DOHH2 (cell line): ENCODE results near the gene DCLRE1A.

ENCODE experiments used
- H3F3A ChIP-seq: fragments of 200-600 bp; sonication (generic), shearing (Covaris generic); 2 replicates; pipeline ENCODE4 v1.6.0; 2016; ENCODE audit warnings: antibody characterized with exemption, mild to moderate bottlenecking; ENCODE audit not compliant: control insufficient read depth, insufficient read depth
- H3K27ac ChIP-seq: fragments of 200-600 bp; sonication (generic); 2 replicates; pipeline ENCODE4 v1.5.1; 2014; ENCODE audit warnings: low read depth, mild to moderate bottlenecking, low read length, moderate library complexity
- H3K27me3 ChIP-seq: fragments of 200-600 bp; sonication (generic); 2 replicates; pipeline ENCODE4 v1.6.1; 2014; ENCODE audit warnings: mild to moderate bottlenecking, low read length, mixed read lengths; ENCODE audit not compliant: control insufficient read depth
- H3K36me3 ChIP-seq: fragments of 200-600 bp; sonication (generic); 2 replicates; pipeline ENCODE4 v1.6.1; 2014; ENCODE audit warnings: mild to moderate bottlenecking, low read length, moderate library complexity, mixed read lengths; ENCODE audit not compliant: control insufficient read depth
- H3K4me1 ChIP-seq: fragments of 200-600 bp; sonication (generic); 2 replicates; pipeline ENCODE4 v1.6.1; 2014; ENCODE audit warnings: mild to moderate bottlenecking, low read length, mixed read lengths; ENCODE audit not compliant: control insufficient read depth
- H3K4me2 ChIP-seq: fragments of 200-600 bp; sonication (generic); 2 replicates; pipeline ENCODE4 v1.6.0; 2014; ENCODE audit warnings: mild to moderate bottlenecking, low read length, moderate library complexity
- H3K4me3 ChIP-seq: fragments of 200-600 bp; sonication (generic); 2 replicates; pipeline ENCODE4 v1.5.1; 2014; ENCODE audit warnings: mild to moderate bottlenecking, low read length, mixed read lengths
- H3K79me2 ChIP-seq: fragments of 200-600 bp; sonication (generic); 2 replicates; pipeline ENCODE4 v1.6.1; 2014; ENCODE audit warnings: mild to moderate bottlenecking, low read length, mixed read lengths; ENCODE audit not compliant: control insufficient read depth
- H3K9me2 ChIP-seq: fragments of 200-600 bp; sonication (generic); replicated peaks from 2 replicates; pipeline ENCODE4 v1.6.1; 2014; ENCODE audit warnings: mild to moderate bottlenecking, low read length, mixed read lengths; ENCODE audit not compliant: control insufficient read depth
- H3K9me3 ChIP-seq: fragments of 200-600 bp; sonication (generic); 2 replicates; pipeline ENCODE4 v1.6.1; 2014; ENCODE audit warnings: antibody characterized with exemption, low read length, mixed read lengths; ENCODE audit not compliant: control insufficient read depth, insufficient read depth
- H4K20me1 ChIP-seq: fragments of 200-600 bp; sonication (generic); 2 replicates; pipeline ENCODE4 v1.6.0; 2014; ENCODE audit warnings: low read depth, mild to moderate bottlenecking, antibody characterized with exemption, low read length, moderate library complexity; ENCODE audit not compliant: control insufficient read depth, insufficient read depth
- EZH2phosphoT487 ChIP-seq: fragments of 200-600 bp; sonication (generic); IDR thresholded peaks from 2 replicates; pipeline ENCODE4 v1.6.1; 2017; ENCODE audit warnings: borderline replicate concordance, mild to moderate bottlenecking, antibody characterized with exemption, low read length, moderate library complexity, mixed read lengths
- TF ChIP-seq, protein P1 (sequence below): fragments of 200-600 bp; sonication (generic); IDR thresholded peaks from one replicate; pipeline ENCODE4 v1.5.1; 2014; ENCODE audit warnings: antibody characterized with exemption, mild to moderate bottlenecking, low read depth, low read length; ENCODE audit not compliant: poor library complexity, severe bottlenecking

The DCLRE1A gene

DNA sequence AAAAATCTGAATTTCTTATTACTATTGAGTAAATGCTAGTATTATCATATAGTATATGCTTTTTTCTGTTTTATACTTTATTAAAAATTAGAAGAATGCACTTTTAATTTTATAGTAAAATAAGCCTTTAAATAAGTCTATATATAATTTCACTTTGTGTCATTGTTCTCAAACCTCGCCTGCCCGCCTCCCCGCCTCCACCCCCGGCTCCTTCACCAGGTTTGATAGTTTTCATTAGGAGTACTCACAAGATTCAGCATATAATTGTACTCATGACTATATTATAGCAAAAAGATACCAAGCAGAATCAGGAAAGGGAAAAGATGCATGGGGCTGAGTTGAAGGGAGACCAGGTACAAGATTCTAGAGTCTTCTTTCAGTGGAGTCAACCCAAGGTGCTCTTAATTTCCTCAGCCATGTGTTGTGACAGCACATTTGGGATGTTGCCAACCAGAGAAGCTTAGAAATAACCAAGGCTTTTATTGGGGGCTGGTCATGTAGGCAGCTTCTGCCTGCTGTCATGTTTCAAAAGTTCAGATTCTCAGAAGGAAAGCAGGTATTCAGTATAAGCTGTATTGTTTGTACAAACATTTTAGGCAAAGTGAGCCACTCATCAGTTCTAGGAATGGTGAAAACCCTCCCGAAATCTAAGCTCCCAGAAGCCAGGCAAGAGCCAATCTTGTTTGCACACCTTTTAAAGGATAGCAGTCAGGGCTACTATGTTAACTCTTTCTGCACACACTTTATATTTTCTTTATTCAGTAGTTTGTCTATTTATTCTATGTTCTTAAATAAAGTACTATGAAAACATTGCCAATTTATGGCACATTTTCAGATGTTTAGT is 12.9 kb upstream of the DCLRE1A start:
- no peak overlapping the region for H3K27ac ChIP-seq
- peaks cover 25% of the 10 kb centered on the region for H3K36me3 ChIP-seq
- H3K9me3 ChIP-seq: no peaks in the 10 kb centered on the region
- 0 out of 2 replicates have a peak, but pooled peaks cover 2% of the 10 kb centered on the region for H4K20me1 ChIP-seq
- H3K79me2 ChIP-seq: peaks cover 36% of the 10 kb centered on the region
- no peak overlapping the region for H3K4me3 ChIP-seq
- no peaks in the 10 kb centered on the region for H3K9me2 ChIP-seq
- H3K4me1 ChIP-seq: no peaks in the 10 kb centered on the region
- no peak for TF ChIP-seq EZH2phosphoT487
- TF ChIP-seq, protein P1, sequence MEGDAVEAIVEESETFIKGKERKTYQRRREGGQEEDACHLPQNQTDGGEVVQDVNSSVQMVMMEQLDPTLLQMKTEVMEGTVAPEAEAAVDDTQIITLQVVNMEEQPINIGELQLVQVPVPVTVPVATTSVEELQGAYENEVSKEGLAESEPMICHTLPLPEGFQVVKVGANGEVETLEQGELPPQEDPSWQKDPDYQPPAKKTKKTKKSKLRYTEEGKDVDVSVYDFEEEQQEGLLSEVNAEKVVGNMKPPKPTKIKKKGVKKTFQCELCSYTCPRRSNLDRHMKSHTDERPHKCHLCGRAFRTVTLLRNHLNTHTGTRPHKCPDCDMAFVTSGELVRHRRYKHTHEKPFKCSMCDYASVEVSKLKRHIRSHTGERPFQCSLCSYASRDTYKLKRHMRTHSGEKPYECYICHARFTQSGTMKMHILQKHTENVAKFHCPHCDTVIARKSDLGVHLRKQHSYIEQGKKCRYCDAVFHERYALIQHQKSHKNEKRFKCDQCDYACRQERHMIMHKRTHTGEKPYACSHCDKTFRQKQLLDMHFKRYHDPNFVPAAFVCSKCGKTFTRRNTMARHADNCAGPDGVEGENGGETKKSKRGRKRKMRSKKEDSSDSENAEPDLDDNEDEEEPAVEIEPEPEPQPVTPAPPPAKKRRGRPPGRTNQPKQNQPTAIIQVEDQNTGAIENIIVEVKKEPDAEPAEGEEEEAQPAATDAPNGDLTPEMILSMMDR: no peak
- no peaks in the 10 kb centered on the region for H3K27me3 ChIP-seq
- no peaks in the 10 kb centered on the region for H3F3A ChIP-seq
- no peak overlapping the region for H3K4me2 ChIP-seq

DNA sequence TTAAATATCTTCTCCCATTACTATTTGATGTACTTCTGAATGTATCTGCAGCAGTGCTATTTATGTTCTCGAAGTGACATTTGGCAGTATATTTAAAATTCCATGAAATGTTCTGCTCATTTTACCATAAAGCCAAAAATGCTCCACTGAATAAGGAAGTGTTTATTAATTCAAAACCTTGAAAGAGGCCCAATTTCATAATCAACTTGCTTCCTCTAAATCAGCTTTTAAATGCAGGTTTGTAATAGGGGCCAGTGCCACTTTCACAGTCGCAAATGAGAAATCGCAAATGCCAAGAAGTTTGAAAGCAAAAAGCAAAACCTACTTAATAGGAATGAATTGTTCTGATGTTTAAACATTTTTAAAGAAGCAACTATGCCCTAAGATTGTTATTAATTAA is 12.0 kb upstream of the DCLRE1A start:
- Histone ChIP-seq H3K79me2 (peaks cover 34% of the 10 kb centered on the region), H4K20me1 (no peaks in the 10 kb centered on the region), H3K27me3 (no peaks in the 10 kb centered on the region), H3K4me3 (no peak overlapping the region), H3K4me2 (no peak overlapping the region), H3K4me1 (no peaks in the 10 kb centered on the region), H3K27ac (no peak overlapping the region), H3K9me3 (no peaks in the 10 kb centered on the region), H3K9me2 (no peaks in the 10 kb centered on the region), H3F3A (no peaks in the 10 kb centered on the region), H3K36me3 (peaks cover 32% of the 10 kb centered on the region)
- TF ChIP-seq, protein P1: no peak
- TF ChIP-seq EZH2phosphoT487: no peak

DNA sequence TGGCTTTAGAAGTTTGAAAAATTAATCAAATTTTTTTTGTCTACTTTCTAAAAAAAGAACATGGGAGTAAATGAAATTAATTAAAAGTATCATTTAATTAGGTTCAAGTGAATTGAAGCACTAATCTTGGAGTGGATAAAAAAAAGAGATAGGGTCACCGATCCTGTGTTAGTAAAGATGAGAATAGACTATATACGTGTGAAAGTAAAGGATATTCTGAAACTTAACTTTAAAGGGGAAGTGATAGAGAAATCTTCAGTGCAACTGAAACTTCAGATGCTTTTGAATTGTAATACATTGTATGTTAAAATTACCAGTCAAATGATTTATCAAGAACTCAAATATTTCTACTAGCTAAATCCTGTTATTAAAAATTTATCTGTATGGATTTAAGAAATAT is 5.4 kb upstream of the DCLRE1A start:
- Histone ChIP-seq H3K9me2 (no peaks in the 10 kb centered on the region), H4K20me1 (no peaks in the 10 kb centered on the region), H3K4me1 (peaks cover 28% of the 10 kb centered on the region), H3K4me3 (no peak overlapping the region), H3F3A (no peaks in the 10 kb centered on the region; the same call in 1 of the 2 replicates), H3K9me3 (no peaks in the 10 kb centered on the region), H3K4me2 (no peak overlapping the region), H3K27me3 (no peaks in the 10 kb centered on the region), H3K27ac (no peak overlapping the region), H3K79me2 (peaks cover 47% of the 10 kb centered on the region), H3K36me3 (peaks cover 54% of the 10 kb centered on the region)
- TF ChIP-seq, protein P1: no peak
- no peak for TF ChIP-seq EZH2phosphoT487
